GM18858 (cell line): ENCODE measurements around the gene LYZL4.

Source experiments
- ATAC-seq: cut with Tn5 transposase; IDR thresholded peaks from one replicate; pipeline ENCODE4 v1.9.1; 2021; ENCODE audit not compliant: unreplicated experiment

The LYZL4 gene, protein sequence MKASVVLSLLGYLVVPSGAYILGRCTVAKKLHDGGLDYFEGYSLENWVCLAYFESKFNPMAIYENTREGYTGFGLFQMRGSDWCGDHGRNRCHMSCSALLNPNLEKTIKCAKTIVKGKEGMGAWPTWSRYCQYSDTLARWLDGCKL

GRCh38 chr3:42410370-42411131 is at the start of gene LYZL4:
Gene LYZL4, minus strand, starts transcription at chr3:42410610. Its CDS starts 3,359 bp downstream, at chr3:42407251.
- ATAC-seq = no peak

DNA sequence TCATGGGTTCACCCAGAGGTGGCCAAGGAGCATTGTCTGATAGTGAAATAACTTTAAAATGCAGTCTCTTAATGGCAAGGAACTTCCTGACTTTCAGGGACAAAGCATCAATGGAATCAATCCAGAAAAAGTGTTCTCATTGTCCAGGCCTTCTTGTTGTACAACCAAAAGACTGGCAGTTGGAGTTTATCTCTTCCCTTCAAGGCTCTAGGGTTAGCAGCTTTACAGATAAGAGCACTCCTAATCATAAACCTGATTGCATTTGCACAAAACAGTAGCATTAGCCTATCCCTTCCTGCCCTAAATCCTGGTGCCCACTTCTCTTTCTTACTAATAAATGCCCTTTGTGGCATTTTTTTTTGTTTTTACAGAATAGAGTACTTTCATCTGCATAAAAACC is 48.7 kb upstream of the LYZL4 start:
- no peak for ATAC-seq

- no peak for ATAC-seq
Observed at GRCh38 chr3:42456211-42456610, 45.8 kb upstream of the LYZL4 start.

DNA sequence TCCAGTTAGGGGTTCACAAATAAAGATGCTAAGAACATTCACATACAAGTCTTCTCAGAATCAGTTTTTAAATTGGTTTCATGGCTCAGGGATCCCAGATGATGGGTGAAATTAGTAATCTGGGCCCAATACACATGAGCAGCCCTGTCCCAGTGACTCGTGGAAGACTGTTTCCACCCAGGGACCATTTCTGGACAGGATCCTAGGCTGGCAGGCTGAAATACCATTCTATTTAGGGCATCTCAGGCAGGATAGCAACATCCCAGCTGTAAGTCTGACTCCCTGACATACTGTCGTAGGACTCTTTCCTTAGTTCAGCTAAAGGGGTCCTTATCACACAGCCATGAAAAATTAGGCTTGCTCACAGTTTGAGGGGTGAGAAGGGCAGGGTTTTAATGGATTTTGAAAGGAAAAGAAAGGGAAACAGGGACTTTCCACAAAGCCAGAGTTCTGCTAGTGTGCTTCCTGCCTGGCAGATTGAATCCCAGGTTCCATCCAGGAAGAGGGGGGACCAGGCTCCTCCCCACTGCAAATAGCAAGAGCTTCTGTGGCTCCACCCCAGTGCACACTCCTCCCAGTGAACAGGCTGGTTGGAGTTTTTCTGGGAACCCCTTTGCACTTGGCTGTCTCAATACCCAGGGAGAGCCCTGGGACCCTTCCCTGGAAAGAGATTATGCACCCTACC is 41.3 kb upstream of the LYZL4 start:
- ATAC-seq = no peak

DNA sequence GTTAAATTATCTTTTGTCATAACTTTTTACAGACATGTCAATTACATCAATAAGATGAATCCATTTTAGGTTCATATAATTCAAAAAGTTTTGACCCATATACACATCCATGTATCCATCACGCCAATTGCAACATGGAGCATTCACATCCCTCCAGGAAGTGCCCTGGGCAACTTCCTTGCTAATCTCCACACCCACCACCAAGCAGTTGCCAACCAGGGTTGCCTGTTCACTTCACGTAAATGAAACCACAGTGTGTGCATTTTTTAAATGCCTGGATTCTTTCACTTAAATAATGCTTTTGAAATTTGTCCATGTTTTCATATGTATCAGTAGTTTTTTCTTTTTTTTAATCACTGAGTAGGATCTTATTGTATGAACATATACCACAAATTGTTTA is 40.7 kb upstream of the LYZL4 start:
- ATAC-seq = no peak

- no peak for ATAC-seq
Observed at GRCh38 chr3:42450567-42450966, 40.2 kb upstream of the LYZL4 start.

- no peak for ATAC-seq
Observed at GRCh38 chr3:42447481-42447880, 37.1 kb upstream of the LYZL4 start.

DNA sequence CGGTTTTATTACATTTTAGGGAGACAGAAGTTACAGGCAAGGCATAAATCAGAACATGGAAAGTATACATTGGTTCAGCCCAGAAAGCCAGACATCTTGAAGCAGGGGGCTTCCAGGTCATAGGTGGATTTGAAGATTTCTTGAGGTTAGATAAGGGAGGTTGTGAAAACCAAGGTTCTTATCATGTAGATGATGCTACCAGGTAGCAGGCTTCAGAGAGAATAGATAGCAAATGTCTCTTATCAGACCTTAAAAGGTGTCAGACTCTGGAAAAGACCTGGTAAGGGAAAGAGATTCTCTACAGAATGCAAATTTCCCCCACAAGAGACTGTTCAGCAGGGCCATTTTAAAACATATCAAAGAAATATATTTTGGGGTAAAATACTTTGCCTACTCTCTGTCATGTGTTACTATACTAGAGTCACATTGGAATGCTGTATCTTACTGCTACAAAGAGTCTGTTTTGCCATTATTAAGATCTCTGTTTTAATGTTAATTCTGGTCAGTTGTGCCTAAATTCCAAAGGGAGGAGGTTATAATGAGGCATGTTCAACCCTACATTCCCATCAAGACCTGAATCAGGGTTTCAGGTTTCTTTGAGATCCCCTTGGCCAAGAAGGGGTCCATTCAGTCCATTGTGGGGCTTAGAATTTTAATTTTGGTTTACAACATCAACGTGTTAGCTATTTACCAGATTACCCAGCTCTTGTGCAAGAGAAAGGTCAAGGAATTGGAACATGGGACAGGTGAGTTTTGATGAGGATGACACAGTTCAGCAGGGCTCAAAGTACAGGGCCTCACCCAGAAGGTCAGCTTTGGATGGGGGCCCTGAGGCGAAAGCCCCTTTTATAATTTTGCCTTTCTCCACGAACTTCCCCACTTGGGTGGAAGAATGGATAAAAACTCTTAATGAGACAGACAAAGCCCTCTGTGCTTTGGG is 36.0 kb upstream of the LYZL4 start:
- no peak for ATAC-seq

- ATAC-seq = peak; percentile 78
Observed at GRCh38 chr3:42443819-42444436, 33.5 kb upstream of the LYZL4 start.

GRCh38 chr3:42443292-42443691 is 32.9 kb upstream of the LYZL4 start:
- no peak for ATAC-seq

DNA sequence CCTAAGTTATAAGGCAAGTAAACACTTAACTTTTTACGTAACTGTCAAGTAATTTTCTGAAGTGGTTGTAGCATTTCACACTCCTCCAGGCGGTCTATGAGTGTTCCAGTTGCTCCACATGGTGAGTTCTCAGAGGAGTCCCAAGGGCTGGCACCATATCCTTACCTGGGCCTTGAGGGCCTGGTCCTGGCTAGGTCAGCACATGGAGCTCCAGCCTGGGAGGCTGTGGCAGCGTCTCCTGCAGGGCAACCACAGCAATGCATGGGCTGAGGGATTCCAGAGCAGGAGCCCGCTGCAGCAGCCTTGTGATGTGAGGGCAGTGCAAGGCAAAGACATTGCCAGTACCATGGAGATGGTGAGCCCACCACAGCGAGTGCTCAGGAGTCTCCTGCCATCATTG is 32.2 kb upstream of the LYZL4 start:
- no peak for ATAC-seq

- ATAC-seq = no peak
Observed at GRCh38 chr3:42441791-42442190, 31.4 kb upstream of the LYZL4 start.

- no peak for ATAC-seq
Observed at GRCh38 chr3:42440924-42441323, 30.5 kb upstream of the LYZL4 start.

- ATAC-seq = no peak
Observed at GRCh38 chr3:42439261-42440115, 29.1 kb upstream of the LYZL4 start.

DNA sequence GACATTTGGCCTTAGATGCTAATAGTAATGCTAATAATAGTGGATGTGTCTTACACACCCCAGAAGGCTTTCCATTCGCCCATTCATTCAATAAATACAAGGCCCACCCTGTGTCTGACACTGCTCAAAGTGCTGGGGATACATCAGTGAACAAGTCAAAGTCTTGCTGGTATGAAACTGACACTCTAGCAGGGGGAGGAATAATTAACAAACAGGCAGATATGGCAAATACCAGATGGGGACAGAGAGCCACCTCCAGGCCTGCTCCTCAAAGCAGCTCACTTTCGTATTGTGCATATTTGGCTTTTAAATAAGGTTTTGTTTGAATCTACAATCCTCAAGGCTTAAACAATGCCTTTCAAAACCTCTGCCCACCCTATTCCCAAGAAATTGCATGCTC is 28.3 kb upstream of the LYZL4 start:
- no peak for ATAC-seq

DNA sequence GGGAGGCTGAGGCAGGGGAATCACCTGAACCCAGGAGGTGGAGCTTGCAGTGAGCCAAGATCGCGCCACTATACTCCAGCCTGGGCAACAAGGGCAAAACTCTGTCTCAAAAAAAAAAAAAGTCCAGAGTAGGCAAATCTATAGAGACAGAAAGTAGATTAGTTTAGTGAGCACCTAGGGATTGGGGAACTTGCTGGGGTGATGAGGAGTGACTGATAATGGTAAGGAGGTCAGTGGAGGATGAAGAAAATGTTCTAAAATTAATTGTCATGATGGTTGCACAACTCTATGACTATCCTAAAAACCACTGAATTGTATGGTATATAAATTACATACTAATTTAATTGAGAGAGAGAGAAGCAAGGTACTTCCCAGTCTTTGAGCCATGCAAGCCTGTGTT is 27.8 kb upstream of the LYZL4 start:
- peak; percentile 60 for ATAC-seq

DNA sequence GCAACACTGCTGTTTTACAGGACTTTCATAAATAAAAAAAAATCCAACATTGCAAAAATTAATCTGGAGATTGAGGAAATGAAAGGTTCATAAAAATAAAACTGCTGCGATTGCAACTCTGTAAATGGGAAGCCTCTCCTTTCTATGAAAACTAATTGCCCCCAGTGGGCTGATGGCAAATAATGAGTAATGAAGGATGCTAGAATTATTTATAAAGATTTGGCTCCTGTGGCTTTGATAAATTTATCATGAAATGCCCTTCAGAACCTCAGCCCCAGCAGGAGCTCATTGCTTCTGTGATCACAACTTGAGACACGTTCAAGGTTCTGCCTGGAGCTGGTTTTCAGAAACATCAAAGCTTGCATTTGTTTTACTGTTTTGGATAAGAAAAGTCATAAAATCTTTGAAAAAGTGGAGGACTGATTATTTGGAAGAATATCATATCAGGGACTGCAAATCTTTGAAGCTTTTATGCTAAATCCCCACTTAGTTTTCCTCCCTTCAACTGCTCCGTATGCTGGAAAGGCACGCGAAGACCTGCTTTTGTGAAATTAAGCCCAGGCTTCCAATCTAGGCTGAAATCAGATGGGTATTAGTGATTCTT is 24.5 kb upstream of the LYZL4 start:
- no peak for ATAC-seq

GRCh38 chr3:42432485-42432884 is 22.1 kb upstream of the LYZL4 start:
- no peak for ATAC-seq

GRCh38 chr3:42430781-42431532 is 20.5 kb upstream of the LYZL4 start:
- ATAC-seq = no peak
